ENCODE data around the gene ZNF580.

The ZNF580 gene

DNA sequence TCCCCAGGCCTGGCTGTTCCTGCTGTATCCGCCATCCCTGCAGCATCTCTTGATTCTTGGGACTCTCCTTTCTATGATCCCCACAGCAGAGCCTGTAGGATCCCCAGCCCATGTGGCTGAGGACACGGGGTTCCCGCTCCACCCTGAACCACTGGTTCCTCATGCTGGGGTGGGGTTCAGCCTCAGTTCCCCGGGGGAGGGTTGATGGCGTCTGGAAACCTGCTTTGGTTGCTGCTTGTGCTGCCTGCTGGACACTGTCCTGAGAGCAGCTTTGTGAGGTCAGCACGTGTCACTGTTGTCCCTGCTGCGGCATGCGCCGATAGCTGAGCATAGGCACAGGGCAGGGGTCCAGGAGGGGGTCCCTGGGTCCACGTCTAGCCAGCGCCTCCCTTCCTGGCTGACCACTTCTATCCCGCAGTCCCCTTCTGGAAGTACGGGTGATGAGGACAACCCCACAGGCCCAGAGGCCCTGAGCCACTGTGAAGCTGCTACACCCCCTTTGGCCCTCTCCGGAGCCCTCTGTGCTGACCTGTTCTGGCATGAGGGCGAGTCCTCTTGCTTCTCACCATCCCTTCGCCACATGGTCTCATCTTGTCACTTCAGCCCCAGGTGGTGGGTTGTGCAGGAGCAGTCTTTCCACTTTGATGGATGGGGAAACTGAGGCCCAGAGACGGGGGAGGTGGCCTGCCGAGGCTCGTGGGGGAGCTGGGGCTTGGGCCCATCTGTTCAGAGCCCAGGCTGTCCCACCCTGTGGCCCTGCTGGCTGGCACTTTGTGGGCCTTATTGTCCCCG, 39.7 kb downstream of the ZNF580 start (continued):
- no peak for TF ChIP-seq PRDM4 (tag by site-specific recombination; IDR thresholded peaks at IDR 0.05)

DNA sequence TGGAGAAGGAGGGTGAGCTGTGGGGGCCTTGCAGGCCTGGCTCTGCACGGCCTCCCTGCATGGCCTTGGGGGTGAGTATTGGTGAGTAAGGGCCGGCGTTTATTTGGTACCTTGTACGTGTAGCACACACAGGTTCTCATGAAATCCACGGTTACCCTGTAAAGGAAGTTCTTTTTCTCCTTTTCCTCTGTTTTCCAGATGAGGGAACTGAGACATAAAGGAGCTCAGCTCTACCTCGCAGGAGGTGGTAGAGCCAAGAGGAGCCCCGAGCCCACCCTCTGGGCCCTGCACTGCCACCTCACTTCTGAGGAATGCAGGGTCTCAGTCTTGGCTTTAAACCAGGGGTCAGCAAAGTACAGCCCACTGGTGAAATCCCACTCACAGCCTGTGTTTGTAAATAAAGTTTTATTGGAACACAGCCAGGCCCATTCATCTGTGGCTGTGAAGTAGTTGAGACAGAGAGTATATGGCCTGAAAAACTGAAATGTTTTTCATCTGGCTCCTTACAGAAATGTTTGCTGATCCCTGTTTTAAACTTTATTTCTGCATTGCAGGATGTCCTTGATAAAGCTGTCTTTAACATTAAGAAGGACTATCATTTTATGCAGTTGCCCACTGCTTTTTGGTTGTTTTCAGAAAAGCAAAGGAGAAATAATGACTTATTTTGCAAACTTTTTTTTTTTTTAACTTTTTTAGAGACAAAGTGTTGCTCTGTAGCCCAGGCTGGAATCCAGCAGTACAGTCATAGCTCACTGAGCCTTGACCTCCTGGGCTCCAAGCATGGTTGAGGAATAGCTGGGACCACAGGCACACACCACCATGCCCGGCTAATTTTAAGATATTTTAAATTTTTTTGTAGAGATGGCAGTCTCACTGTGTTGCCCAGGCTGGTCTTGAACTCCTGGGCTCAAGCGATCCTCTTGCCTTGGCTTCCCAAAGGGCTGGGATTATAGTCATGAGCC, 40.6 kb downstream of the ZNF580 start:
- POLR2A ChIA-PET, result no interaction called here
- no peak overlapping the region for H3K4me3 ChIP-seq (ENCODE audit: low read depth, low read length)
- TF ChIP-seq ZNF223 (tag by site-specific recombination; IDR thresholded peaks at IDR 0.05) (no peak), RBAK (tag by site-specific recombination; IDR thresholded peaks at IDR 0.05) (no peak), ZNF48 (tag by site-specific recombination; IDR thresholded peaks at IDR 0.05) (no peak), OVOL3 (tag by site-specific recombination; IDR thresholded peaks at IDR 0.05) (no peak), ZFP37 (tag by site-specific recombination; IDR thresholded peaks at IDR 0.05) (no peak), ZNF544 (tag by site-specific recombination; IDR thresholded peaks at IDR 0.05) (no peak), HOXA7 (CRISPR knock-in tag; IDR thresholded peaks at IDR 0.05; ENCODE audit: borderline replicate concordance) (no peak), SCRT2 (tag by site-specific recombination; IDR thresholded peaks at IDR 0.05) (no peak), ZBTB7A (tag by site-specific recombination; IDR thresholded peaks at IDR 0.05; ENCODE audit: low read depth) (no peak), ZNF670 (tag by site-specific recombination; IDR thresholded peaks at IDR 0.05; ENCODE audit: low read depth) (no peak), GFI1B (tag by site-specific recombination; IDR thresholded peaks at IDR 0.05) (no peak), ZNF274 (IDR thresholded peaks at IDR 0.05; ENCODE audit: low read length) (no peak), ZNF274 (tag by site-specific recombination; IDR thresholded peaks at IDR 0.05; ENCODE audit: borderline replicate concordance) (no peak), ZNF501 (tag by site-specific recombination; IDR thresholded peaks at IDR 0.05) (no peak)
- H3K9me3 ChIP-seq (ENCODE audit: control insufficient read depth, insufficient read depth, low read depth, low read length), result no peaks in the 10 kb centered on the region
- CTCF ChIA-PET, result interaction anchor here (0.7 to 1.2 kb wide), 3 partner anchors 10 to 425 kb away, joined by 3 to 5 read pairs (median 4); no protein-coding TSS in a partner anchor
- H3K27ac ChIP-seq (ENCODE audit: extremely low read depth, low read depth, low read length), result no peak overlapping the region
- 0 out of 2 replicates have a peak, but pooled peaks cover 5% of the 10 kb centered on the region for H3K4me1 ChIP-seq (ENCODE audit: control insufficient read depth, insufficient read depth, low read length)
- peaks cover 29 to 90% of the 10 kb centered on the region in 2 experiments for H3K36me3 ChIP-seq (ENCODE audit: control insufficient read depth in 2 of 2, insufficient read depth in 1 of 2, low read length in 2 of 2)

DNA sequence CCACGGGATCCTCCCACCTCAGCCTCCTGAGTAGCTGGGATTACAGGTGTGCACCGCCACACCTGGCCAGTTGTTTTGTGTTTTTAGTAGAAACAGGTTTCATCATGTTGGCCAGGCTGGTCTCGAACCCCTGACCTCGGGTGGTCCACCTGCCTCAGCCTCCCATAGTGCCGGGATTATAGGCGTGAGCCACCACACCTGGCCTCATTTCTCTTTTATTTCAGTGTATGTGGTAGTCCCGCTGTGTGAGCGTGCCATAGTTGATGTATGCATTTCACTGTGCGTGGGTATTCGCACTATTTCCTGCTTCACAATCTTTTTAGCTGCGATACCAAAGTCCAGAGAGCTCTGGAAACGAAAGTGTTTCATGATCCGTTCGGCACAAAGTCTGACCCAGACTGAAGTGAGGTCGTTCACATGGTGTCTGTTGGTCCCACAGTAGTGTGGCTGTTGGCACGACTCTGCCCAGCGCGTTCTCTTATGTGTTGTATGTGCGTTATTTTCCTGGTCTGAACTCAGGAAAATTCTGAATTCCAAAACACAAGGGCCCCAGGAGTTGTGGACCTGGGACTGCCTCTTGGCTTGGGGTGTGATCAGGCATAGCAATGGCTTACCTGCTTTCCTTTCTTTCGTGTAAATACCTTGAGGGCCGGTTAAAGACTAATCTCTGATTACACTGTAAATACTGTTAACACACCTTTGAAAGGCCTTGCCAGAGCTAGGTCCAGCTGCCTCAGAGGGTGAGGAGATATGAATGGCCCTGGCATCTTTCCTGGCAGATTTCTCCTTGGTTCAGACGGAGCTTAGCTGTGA, 42.9 kb downstream of the ZNF580 start:
- Histone ChIP-seq H3K4me3 (ENCODE audit: low read depth, low read length) (no peak overlapping the region), H3K9me3 (ENCODE audit: control insufficient read depth, insufficient read depth, low read depth, low read length) (no peaks in the 10 kb centered on the region), H3K4me1 (ENCODE audit: control insufficient read depth, insufficient read depth, low read length) (no peaks in the 10 kb centered on the region), H3K36me3 (ENCODE audit: control insufficient read depth in 2 of 2, insufficient read depth in 1 of 2, low read length in 2 of 2) (peaks cover 29 to 90% of the 10 kb centered on the region in 2 experiments), H3K27ac (ENCODE audit: extremely low read depth, low read depth, low read length) (no peak overlapping the region)
- ChIA-PET POLR2A (interaction anchor here (1.3 kb wide), 1 partner anchor 22 kb away, joined by 3 read pairs; no protein-coding TSS in a partner anchor), CTCF (interaction anchor here (1.4 kb wide), 1 partner anchor 12 kb away, joined by 4 read pairs; no protein-coding TSS in a partner anchor)
- TF ChIP-seq ZNF600 (tag by site-specific recombination; IDR thresholded peaks at IDR 0.05), result peak; percentile 45
- TF ChIP-seq ZNF747 (tag by site-specific recombination; IDR thresholded peaks at IDR 0.05), result no peak

Data from HEK293 (cell line).